GM12892 (cell line): ENCODE measurements around the gene DSCAML1.

Experiments used
- POLR2A ChIP-seq: IDR thresholded peaks from 2 replicates; pipeline ENCODE4 v1.6.1; 2011; ENCODE audit warnings: low read depth, low read length, control low read depth
- TAF1 ChIP-seq: IDR thresholded peaks from 2 replicates; pipeline ENCODE4 v1.6.1; 2011; ENCODE audit warnings: low read depth, mild to moderate bottlenecking, control low read depth, low read length, borderline replicate concordance

GRCh38 chr11:117749541-117749910, 47.5 kb downstream of the DSCAML1 start:
- TF ChIP-seq TAF1 (no peak), POLR2A (no peak)
